ENCODE data around the gene HBM. TPM values are rescaled to one million over a fixed set of nuclear protein-coding genes. Genes with fewer than 3 reads are reported as not detected.

The HBM gene
- total RNA-seq, 4 donors from 2014 or later, result not detected

DNA sequence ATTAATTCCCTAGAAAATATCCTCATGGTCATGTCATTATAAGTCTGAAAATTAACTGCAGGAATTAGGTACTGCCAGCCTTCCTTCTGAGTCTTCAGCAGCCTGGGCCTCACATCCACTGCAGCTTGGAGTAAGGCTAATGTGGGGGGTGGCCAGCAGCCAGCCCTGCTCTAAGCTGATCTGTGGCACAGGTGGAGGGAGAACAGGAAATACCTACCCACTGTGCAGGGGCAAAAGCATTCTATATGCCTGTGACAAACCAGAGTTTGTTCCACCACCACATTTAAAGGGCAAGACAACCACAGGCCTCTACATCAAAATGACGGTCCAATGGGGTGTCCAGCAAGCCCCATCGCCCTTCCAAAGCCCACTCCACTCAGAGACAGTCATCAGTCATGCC is 36.7 kb upstream of the HBM start:
- no peak overlapping the region for H3K27ac ChIP-seq
- no peaks in the 10 kb centered on the region for H3K4me1 ChIP-seq
- peaks cover 6% of the 10 kb centered on the region for H3K36me3 ChIP-seq
- no peak for TF ChIP-seq POLR2AphosphoS5 (IDR thresholded peaks at IDR 0.05)
- no peak for TF ChIP-seq EP300 (IDR thresholded peaks at IDR 0.05)
- no peak for TF ChIP-seq POLR2A (IDR thresholded peaks at IDR 0.05)
- TF ChIP-seq CTCF (IDR thresholded peaks at IDR 0.05), result no peak
- 95% methylated on average over 2 of the region's 2 CpGs for WGBS
- H3K4me3 ChIP-seq, result no peak overlapping the region
- no peaks in the 10 kb centered on the region for H3K27me3 ChIP-seq
- no peaks in the 10 kb centered on the region for H3K9me3 ChIP-seq
- DNase-seq (ENCODE audit: low spot score in 2 of 2), result no peak

DNA sequence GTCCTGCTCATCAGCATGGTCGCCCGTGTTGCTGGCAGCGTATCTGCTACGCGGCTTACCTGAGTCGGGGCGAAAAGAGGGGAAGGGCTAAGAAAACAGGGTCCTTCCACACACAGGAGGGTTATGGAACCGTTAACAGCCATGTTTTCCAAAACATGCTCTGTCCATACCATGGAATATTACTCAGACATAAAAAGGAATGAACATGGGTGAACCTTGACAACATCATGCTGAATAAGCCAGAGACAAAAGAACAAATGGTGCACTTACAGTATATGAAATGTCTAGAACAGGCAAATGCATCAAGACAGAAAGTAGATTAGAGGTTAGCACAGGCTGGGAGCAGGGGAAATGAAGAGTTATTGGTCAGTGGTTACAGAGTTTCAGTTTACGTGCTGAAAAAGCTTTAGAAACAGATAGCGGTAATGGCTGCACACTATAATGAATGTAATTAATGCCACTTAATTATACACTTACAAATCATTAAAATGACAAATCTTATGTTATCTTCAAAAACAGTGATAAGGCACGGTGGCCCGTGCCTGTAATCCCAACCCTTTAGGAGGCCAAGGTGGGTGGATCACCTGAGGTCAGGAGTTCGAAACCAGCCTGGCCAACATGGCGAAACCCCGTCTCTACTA is 35.1 kb upstream of the HBM start:
- no peaks in the 10 kb centered on the region for H3K27me3 ChIP-seq
- no peak overlapping the region for H3K27ac ChIP-seq
- H3K4me1 ChIP-seq, result no peaks in the 10 kb centered on the region
- no peak for TF ChIP-seq POLR2AphosphoS5 (IDR thresholded peaks at IDR 0.05)
- TF ChIP-seq EP300 (IDR thresholded peaks at IDR 0.05), result no peak
- no peak for TF ChIP-seq CTCF (IDR thresholded peaks at IDR 0.05)
- TF ChIP-seq POLR2A (IDR thresholded peaks at IDR 0.05), result no peak
- DNase-seq (ENCODE audit: low spot score in 2 of 2), result no peak
- H3K36me3 ChIP-seq, result no peaks in the 10 kb centered on the region
- no peak overlapping the region for H3K4me3 ChIP-seq
- H3K9me3 ChIP-seq, result no peaks in the 10 kb centered on the region
- WGBS, result 97% methylated on average over 15 of the region's 15 CpGs

- TF ChIP-seq CTCF (IDR thresholded peaks at IDR 0.05) (no peak), EP300 (IDR thresholded peaks at IDR 0.05) (no peak), POLR2AphosphoS5 (IDR thresholded peaks at IDR 0.05) (no peak), POLR2A (IDR thresholded peaks at IDR 0.05) (no peak)
- WGBS, result 95% methylated on average over 7 of the region's 7 CpGs
Measured at GRCh38 chr16:132120-132519, 33.7 kb upstream of the HBM start.

DNA sequence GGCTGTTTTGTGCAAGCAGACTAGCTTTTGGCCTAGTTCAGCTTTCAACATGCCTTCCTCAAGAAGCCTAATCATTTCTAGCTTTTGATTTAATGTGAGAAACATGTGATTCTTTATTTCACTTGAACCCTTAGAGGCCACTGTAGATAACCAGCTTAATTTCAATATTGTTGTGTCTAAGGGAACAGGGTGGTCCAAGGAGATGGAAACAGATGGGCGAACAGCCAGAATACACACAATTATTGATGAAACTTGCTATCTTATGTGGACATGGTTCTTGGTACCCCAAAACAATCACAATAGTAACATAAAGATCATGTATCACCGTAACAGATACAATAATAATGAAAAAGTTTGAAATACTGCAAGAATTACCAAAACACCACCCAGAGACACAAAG is 32.1 kb upstream of the HBM start:
- no peak for DNase-seq (ENCODE audit: low spot score in 2 of 2)
- Histone ChIP-seq H3K9me3 (no peaks in the 10 kb centered on the region), H3K36me3 (no peaks in the 10 kb centered on the region), H3K4me1 (peaks cover 7% of the 10 kb centered on the region), H3K4me3 (no peak overlapping the region), H3K27me3 (no peaks in the 10 kb centered on the region), H3K27ac (no peak overlapping the region)
- TF ChIP-seq POLR2A (IDR thresholded peaks at IDR 0.05) (no peak), CTCF (IDR thresholded peaks at IDR 0.05) (no peak), EP300 (IDR thresholded peaks at IDR 0.05) (no peak), POLR2AphosphoS5 (IDR thresholded peaks at IDR 0.05) (no peak)
- 98% methylated on average over 2 of the region's 2 CpGs for WGBS

More at GRCh38 chr16:132120-132519, 33.7 kb upstream of the HBM start:
- Histone ChIP-seq H3K36me3 (no peaks in the 10 kb centered on the region), H3K4me3 (no peak overlapping the region), H3K4me1 (peaks cover under 1% of the 10 kb centered on the region), H3K9me3 (no peaks in the 10 kb centered on the region), H3K27me3 (no peaks in the 10 kb centered on the region), H3K27ac (no peak overlapping the region)
- DNase-seq (ENCODE audit: low spot score in 2 of 2), result no peak

- no peaks in the 10 kb centered on the region for H3K9me3 ChIP-seq
- DNase-seq (ENCODE audit: low spot score in 2 of 2), result no peak
- peaks cover 12% of the 10 kb centered on the region for H3K4me1 ChIP-seq
- H3K4me3 ChIP-seq, result peak overlapping the region; percentile 62
- WGBS, result 0% methylated on average over 20 of the region's 30 CpGs
- H3K36me3 ChIP-seq, result no peaks in the 10 kb centered on the region
- TF ChIP-seq POLR2AphosphoS5 (IDR thresholded peaks at IDR 0.05) (no peak), POLR2A (IDR thresholded peaks at IDR 0.05) (no peak), EP300 (IDR thresholded peaks at IDR 0.05) (no peak), CTCF (IDR thresholded peaks at IDR 0.05) (no peak)
- H3K27me3 ChIP-seq, result no peaks in the 10 kb centered on the region
- H3K27ac ChIP-seq, result peak overlapping the region; percentile 42
Measured at GRCh38 chr16:138049-138417, 27.7 kb upstream of the HBM start.
